HG03432 (cell line): ENCODE measurements around the gene TRAM2.

ENCODE experiments used
- ATAC-seq: cut with Tn5 transposase; IDR thresholded peaks from one replicate; pipeline ENCODE4 v1.9.1; 2021; ENCODE audit warnings: mild to moderate bottlenecking, moderate library complexity; ENCODE audit not compliant: unreplicated experiment

TRAM2 gene

DNA sequence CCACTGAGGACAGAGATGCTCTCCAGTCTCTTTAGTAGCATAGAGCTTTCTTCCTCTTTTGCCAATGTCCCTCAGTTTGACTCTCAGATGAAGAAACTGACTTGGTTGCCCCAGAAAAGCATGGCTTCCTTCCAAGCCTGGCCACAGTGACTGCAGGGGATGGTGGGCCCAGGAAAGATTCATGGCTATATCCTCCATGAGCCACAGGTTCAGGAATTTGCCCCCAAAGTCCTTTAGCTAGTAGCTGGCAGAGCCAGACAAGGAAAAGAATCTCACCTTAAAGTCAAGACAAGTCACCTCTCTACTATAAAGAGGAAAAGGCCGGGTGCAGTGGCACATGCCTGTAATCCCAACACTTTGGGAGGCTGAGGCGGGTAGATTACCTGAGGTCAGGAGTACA lies 43.4 kb downstream of the TRAM2 start:
- ATAC-seq, result no peak

DNA sequence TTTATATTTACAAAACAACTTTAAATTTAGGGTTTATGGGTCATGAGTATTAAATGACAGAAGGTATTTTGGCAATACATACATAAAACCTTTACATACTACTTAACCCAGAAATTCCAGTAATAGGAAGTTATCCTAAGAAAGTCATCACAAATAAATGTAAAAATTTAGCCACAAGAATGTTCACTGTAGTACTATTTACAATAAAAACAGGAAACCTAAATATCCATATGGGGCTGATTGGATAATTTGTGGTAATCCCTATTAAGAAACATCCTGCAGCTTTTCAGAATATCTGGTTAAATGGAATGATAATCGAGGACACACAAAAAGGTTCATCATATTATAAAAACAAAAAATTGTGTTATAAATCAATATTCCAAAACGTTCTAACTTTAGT lies 44.4 kb downstream of the TRAM2 start:
- no peak for ATAC-seq

DNA sequence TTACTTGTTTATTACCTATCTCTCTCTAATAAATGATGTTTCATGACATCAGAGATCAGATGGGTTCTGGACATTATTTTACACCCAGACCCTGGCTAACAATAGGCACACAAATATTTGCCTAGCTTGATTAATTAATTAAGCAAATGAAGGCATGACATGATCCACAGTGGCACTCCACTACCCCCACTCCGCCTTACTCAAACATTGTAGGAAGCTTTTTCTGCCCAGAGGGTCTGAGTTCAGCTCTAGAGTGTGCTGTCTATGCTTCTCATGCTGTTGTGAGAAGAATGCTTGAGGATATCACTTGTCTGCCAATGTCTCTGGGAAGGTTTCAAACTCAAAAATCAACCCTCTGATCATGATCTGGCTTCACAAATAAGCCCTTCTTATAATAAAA lies 45.0 kb downstream of the TRAM2 start:
- no peak for ATAC-seq

DNA sequence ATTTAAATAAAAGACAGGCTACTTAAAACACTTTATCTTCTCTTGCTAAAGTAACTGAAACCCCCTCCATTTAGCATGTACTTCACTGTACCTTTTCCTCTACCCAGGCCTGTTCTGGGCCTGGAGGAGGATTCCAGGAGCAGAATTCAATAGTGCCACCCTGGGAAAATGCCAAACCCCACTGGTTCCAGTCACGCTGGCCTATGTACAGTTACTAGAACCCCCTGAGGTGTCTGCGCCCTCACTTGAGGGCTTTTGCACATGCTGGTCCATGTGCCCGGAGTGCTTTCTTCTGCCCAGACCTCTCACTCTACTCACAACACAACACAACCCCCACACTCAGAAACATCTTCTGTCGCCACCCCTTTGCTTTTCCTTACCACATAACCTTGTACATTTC lies 45.5 kb downstream of the TRAM2 start:
- no peak for ATAC-seq

DNA sequence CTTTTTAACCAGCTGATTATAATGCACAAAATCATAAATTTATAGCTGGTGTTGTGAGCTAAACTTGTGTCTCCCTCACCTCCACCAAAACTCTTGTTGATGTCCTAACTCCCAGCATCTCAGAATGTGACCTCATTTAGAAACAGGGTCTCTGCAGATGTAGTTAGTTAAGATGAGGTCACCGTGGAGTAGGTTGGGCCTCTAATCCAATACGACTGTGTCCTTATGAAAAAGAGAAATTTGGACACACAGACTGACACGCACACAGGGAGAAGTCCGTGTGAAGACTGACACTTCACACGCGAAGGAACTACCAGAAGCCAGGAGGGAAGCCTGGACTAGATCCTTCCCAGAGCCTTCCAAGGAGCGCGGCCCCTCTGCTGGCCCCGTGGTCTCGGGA lies 46.5 kb downstream of the TRAM2 start:
- ATAC-seq, result no peak

DNA sequence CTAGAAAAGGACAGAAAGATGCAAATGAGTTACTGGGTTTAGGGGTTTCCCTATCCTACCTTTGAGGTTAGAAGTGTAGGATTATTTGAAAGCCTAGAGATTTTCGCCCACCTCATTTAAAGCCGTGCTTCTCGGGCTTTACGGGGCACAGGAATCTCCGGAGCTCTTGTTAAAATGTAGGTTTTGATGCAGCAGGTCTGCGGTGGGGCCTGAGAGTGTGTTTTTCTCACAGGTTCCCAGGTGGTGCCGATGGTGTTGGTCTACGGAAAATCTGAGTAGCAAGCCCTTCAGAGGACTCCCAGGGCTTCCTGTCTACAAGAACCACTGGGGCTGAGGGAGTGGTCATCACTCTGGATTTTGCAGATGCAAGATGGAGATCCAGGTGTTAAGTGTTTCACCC lies 47.5 kb downstream of the TRAM2 start:
- ATAC-seq, result peak; percentile 58

GRCh38 chr6:52527436-52527835 lies 49.4 kb downstream of the TRAM2 start:
- no peak for ATAC-seq

DNA sequence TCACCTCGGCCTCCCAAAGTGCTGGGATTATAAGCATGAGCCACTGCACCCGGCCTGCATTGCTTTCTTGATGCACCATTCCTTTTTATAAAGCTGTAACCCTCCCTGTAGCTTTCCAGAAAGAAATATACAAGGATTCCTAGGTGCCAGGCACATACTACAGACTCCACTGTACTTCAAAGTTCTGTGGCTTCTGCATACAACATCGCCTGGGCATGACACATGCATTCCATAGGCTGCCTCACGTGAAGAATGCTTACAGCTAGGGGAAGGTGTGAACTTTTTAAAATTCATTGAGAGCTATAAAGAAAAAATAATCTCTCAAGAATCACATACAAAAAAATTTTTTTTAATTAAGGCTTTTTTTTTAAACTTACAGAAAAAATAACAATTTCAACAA lies 50.2 kb downstream of the TRAM2 start:
- ATAC-seq, result no peak

DNA sequence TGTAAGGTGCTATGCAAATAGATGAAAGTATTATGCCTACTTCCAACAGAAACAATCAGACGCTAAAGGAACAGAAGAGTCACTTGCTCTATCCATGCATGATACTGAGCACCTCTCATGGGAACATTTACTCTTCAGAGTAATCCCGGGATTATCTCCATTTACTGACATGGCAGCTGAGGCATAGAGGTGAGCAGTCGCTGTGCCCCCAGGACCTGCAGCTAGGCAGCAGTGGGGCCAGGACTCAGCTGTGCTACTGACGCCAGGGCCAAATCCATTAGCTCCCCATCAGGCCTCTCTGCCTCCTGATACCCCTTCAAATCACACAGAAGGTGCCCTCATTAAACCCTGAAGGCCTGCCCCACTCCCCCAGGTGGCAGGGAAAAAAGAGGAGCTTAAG lies 51.9 kb downstream of the TRAM2 start:
- no peak for ATAC-seq

GRCh38 chr6:52523378-52524142 lies 53.3 kb downstream of the TRAM2 start:
- no peak for ATAC-seq

GRCh38 chr6:52522655-52523054 lies 54.2 kb downstream of the TRAM2 start:
- no peak for ATAC-seq

- no peak for ATAC-seq
These were observed 54.7 kb downstream of the TRAM2 start for GRCh38 chr6:52522151-52522626.

DNA sequence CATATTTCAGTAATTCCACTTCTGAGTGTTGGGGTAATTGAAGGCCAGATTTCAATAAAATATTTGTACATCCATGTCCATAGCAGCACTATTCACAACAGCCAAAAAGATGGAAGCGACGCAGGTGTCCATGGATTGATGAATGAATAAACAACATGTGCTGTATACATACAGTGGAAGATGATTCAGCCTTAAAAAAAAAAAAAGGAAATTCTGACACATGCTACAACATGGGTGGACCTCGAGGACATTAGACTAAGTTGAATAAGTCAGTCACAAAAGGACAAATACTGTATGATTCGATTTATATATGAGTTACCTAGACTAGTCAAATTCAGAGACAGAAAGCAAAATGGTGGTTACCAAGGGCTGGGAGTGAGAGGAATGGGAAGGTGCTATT lies 57.2 kb downstream of the TRAM2 start:
- no peak for ATAC-seq

GRCh38 chr6:52518279-52518945 lies 58.4 kb downstream of the TRAM2 start:
- ATAC-seq, result no peak

GRCh38 chr6:52517502-52518278 lies 59.2 kb downstream of the TRAM2 start:
- peak; percentile 98 for ATAC-seq

- ATAC-seq, result no peak
These were observed 59.9 kb downstream of the TRAM2 start for GRCh38 chr6:52516943-52517342.

- ATAC-seq, result no peak
These were observed 60.6 kb downstream of the TRAM2 start for GRCh38 chr6:52516269-52516668.

DNA sequence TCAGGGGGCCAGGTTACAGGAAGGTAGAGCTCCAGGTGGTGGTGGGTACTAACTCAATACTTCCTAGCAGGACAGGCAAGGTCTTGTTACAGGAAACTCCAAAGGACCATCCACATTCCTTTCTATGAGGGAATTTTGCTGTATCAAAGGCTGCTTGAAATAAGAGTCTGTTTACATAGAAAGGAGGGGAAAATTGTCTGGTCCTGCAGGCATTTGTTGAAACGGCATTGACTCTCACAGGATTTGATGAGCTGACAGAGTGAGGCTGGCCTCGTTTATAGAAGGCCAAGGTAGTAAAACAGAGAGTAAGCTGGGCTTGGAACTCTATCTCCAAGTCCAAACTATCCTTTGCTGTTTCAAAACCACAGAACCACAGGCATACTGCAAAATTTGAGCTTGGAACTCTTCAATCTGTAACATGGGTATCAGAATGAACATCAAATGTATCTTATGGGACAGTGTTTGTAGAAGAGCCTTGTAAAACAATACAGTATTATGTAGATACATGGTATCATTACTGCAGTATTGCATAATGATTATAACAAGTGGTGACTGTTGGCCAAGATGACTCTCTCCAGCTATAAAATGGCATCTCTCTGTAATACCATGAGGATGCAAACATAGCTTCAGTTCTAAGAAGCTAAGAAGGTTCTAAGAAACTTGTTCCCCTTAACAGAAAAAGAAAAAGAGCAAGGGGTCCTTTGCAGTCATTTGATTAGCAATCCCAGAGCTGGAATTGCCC lies 61.5 kb downstream of the TRAM2 start:
- ATAC-seq, result no peak

DNA sequence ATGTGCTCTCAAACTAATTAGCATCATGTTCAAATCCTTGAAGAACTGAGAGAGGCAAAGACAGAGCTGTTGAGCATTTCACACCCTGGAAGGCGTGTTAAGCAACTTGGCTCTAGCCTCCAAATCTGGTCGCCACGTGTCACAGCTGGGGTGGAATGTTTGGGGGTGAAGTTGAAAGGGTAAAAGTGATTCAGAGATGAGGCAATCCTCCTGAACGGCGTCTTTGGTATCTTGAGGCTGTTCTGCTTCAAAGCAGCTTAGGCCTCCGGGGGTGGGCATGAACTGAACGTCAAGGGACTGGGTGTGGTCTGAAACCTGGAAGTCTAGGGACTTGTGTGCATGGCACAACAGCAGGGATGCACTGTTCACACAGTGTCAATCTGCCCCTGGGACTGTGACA lies 62.3 kb downstream of the TRAM2 start:
- no peak for ATAC-seq

DNA sequence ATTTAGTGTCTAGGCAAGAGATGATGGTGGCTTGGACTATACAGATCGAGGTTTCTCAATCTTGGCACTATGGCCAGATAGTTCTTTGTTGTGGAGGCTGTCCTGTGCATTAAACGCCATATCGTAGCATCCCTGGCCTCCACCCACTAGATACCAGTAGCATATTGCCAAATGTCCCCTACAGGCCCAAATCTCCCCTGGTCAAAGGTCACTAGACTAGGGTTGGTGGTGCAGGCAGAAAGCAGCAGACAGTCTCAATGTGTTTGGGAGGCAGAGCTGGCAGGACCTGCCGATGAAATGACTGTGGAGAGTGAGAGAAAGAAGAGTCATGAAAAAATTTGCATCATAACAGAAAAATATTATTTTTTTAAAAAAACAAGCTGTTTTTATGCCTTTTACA lies 63.0 kb downstream of the TRAM2 start:
- no peak for ATAC-seq

DNA sequence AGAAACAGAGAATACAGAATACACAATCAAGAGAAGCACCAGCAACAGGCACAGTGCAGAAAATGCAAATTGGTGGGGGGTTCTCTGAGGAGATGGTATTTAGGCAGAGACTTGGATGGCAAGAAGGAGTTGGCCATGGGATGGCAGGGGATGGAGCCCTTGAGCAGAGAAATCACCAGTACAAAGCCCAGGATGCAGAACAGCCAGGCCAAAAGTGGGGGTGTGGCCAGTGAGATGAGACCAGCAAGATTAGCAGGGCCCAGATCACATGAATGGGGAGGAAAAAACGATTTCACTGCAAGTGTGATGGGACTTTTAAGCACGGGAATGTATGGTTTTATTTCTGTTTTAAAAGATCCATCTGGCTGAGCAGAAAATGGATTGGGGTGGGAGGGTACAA lies 63.4 kb downstream of the TRAM2 start:
- no peak for ATAC-seq
